ENCODE data around the gene CCDC33.

Gene CCDC33

DNA sequence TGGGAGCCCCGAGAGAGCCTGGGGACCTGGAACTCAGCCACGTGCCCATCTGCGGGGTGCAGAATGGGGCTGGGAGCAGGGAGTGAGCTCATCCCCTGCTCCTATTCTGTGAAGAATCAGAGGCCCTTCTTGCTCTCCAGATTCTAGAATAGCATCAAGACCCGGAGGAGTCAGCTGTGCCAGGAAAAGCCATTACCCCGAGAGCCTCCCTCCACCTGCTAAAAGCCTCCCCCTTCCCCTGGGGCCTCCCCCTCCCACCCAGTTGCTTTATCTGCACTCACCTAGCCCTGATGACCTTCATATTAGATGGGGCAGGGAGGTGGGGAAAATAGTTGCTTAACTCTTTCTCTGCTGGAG is 23.1 kb downstream of the CCDC33 start:
- ChIA-PET POLR2A (ENCODE audit: low non-redundant PET) (no interaction called here), CTCF (interaction anchor here (0.7 to 1.0 kb wide), 2 partner anchors 48 to 125 kb away, joined by 3 to 4 read pairs; no protein-coding TSS in a partner anchor)
- H3K27ac ChIP-seq, result no peak overlapping the region

DNA sequence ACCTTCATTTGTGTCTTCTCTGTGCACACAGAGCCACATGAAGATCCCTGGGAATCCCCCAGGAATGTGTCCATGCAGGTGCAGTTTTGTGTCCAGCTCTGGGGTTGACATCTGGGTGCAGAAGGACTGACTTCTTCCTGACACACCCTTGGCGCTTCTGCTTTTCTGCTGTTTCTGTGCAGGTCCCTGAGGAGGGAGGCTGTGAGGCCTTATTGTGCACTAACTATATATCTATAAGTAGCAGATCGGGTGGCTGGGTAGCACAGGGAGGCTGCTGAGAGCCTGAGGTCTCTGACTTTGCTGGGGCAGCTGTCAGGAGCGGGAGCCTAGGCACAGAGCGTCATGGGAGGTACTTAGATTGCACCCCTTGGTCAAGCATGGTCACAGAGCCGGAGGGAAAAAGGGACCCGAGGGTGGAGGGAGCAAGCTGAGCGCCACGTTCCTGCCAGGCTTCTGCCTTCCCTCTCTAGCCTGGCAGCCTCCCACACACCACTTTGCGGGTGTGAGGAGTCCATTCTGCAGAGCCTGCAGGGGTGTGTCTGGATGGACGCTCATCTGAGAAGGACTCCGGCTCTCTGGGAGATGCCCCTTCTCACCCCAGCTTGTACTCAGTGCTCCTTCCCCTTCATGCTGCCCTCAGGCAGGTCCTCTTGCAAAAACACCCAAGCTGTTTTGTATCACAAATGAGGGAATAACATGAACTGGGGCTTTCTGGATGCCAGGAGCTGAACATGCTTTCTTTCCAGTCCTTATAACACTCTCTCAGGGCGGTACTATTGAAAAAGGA is 23.9 kb downstream of the CCDC33 start:
- DNase-seq (ENCODE audit: low spot score), result no peak
- H3K27ac ChIP-seq, result no peak overlapping the region
- CTCF ChIA-PET, result interaction anchor here (0.6 to 1.0 kb wide), 2 partner anchors 34 to 126 kb away, joined by 3 to 5 read pairs; no protein-coding TSS in a partner anchor
- POLR2A ChIA-PET (ENCODE audit: low non-redundant PET), result interaction anchor here (0.6 kb wide), 1 partner anchor 220 kb away, joined by 3 read pairs; no protein-coding TSS in a partner anchor
- TF ChIP-seq, protein P1, sequence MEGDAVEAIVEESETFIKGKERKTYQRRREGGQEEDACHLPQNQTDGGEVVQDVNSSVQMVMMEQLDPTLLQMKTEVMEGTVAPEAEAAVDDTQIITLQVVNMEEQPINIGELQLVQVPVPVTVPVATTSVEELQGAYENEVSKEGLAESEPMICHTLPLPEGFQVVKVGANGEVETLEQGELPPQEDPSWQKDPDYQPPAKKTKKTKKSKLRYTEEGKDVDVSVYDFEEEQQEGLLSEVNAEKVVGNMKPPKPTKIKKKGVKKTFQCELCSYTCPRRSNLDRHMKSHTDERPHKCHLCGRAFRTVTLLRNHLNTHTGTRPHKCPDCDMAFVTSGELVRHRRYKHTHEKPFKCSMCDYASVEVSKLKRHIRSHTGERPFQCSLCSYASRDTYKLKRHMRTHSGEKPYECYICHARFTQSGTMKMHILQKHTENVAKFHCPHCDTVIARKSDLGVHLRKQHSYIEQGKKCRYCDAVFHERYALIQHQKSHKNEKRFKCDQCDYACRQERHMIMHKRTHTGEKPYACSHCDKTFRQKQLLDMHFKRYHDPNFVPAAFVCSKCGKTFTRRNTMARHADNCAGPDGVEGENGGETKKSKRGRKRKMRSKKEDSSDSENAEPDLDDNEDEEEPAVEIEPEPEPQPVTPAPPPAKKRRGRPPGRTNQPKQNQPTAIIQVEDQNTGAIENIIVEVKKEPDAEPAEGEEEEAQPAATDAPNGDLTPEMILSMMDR (conservative IDR thresholded peaks at IDR 0.05; ENCODE audit: low read depth), result no peak

More for the DNA sequence above, 23.1 kb downstream of the CCDC33 start:
- DNase-seq (ENCODE audit: low spot score), result no peak
- TF ChIP-seq, protein P1 (conservative IDR thresholded peaks at IDR 0.05; ENCODE audit: low read depth), result no peak

DNA sequence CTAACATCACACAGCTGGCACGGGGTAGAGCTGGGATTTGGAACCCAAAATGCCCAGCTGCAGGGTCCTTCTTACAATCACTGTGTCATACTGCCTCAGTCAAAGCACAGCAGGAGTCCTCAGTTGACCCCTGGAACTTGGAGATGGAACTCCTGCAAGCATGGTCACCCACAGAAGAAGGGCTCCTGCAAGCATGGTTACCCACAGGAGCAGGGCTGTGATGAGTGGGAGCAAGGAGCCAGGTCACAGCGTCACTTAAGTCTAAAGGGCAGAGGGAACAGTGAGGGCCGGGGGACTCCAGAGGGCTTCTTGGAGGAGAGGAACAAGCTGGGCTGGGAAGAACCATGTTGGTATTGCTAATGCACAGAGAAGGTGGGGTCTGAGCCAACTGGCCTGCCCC is 24.9 kb downstream of the CCDC33 start:
- ChIA-PET POLR2A (ENCODE audit: low non-redundant PET) (no interaction called here), CTCF (no interaction called here)
- TF ChIP-seq, protein P1 (conservative IDR thresholded peaks at IDR 0.05; ENCODE audit: low read depth), result no peak

DNA sequence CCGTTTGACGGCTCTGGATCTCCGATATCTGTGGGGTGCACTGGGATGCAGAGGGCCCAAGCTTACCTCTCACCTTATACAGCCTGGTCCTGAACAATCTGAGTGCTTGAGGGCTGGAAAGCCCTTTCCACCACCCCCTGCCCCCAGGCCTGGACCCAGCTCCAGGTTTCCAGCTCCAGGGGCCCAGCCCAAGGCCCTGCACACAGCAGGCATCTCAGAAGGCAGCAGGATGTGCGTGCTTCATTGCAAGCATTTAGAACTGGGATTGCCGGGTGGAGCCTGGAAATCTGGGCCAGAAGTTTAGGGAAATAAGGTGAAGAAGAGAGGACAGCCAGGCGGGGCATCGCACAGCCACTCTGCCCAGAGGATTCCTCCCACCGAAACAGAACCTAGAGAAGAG is 25.6 kb downstream of the CCDC33 start:
- ChIA-PET CTCF (no interaction called here), POLR2A (ENCODE audit: low non-redundant PET) (no interaction called here)
- H3K27ac ChIP-seq, result no peak overlapping the region
- no peak for DNase-seq (ENCODE audit: low spot score)
- TF ChIP-seq, protein P1 (conservative IDR thresholded peaks at IDR 0.05; ENCODE audit: low read depth), result no peak

More for the DNA sequence above, 24.9 kb downstream of the CCDC33 start:
- no peak for DNase-seq (ENCODE audit: low spot score)
- no peak overlapping the region for H3K27ac ChIP-seq

DNA sequence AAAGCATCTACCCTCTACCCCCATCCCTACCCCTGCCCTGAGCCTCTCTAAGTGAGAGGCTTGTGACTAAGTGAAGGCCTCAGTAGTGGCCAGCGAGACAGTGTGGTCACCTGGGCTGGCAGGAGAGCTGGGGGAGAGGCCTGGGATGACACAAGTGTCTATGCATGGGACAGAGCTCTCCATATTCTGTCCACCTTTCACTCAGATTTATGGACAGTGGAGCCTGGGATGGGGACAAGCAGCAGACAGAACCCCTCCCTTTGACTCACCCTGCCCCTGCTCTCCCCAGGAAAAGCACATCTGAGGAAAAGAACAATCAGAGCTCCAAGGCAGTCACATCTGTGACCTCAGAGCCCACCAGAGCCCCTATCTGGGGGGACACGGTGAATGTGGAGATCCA is 26.0 kb downstream of the CCDC33 start:
- TF ChIP-seq, protein P1 (conservative IDR thresholded peaks at IDR 0.05; ENCODE audit: low read depth), result no peak
- CTCF ChIA-PET, result interaction anchor here (0.7 kb wide), 1 partner anchor 57 kb away, joined by 3 read pairs; no protein-coding TSS in a partner anchor
- H3K27ac ChIP-seq, result no peak overlapping the region
- DNase-seq (ENCODE audit: low spot score), result no peak
- POLR2A ChIA-PET (ENCODE audit: low non-redundant PET), result no interaction called here

DNA sequence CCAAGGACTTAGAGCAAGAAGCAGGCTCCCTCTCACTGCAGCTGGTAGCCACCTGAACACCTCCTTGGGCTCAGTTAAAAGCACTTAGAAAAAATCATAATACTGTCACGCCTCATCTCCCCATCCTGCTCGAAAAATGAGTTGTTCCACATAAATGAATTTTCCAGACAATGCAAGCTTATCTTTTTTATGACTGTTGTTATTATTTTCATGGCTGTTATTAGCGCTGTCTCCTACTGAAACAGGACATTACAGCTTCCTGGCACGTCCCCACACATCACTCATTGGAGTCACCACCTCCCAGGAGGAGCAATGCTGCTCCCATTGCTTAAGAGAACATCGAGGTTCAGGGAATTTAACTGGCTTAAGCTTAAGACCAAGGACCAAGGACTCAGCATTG is 26.5 kb downstream of the CCDC33 start:
- ChIA-PET CTCF (interaction anchor here (0.7 kb wide), 1 partner anchor 58 kb away, joined by 3 read pairs; no protein-coding TSS in a partner anchor), POLR2A (ENCODE audit: low non-redundant PET) (no interaction called here)
- TF ChIP-seq, protein P1 (conservative IDR thresholded peaks at IDR 0.05; ENCODE audit: low read depth), result no peak
- no peak overlapping the region for H3K27ac ChIP-seq
- no peak for DNase-seq (ENCODE audit: low spot score)

Data from RWPE1 (cell line).